IPS DF 6.9 (cell line): Measurements from ENCODE around the gene RCOR2.
"Not testable (repeated sequence)": the region's sequence is repeated elsewhere in the genome, so short reads cannot be mapped to it uniquely, and the experiment has no call there.

Experiments
- DNase-seq: peaks from one replicate; pipeline ENCODE4 v3.0.0-alpha.2; 2013; ENCODE audit warnings: low read depth, low spot score
- H3K27ac ChIP-seq: one replicate; pipeline ENCODE4 v1.5.1; 2013; ENCODE audit warnings: low read length, control low read depth
- H3K27me3 ChIP-seq: 2 replicates; pipeline ENCODE4 v1.6.1; 2013; ENCODE audit warnings: mild to moderate bottlenecking, low read length; ENCODE audit not compliant: control insufficient read depth, insufficient read depth
- H3K36me3 ChIP-seq: 2 replicates; pipeline ENCODE4 v1.6.1; 2013; ENCODE audit warnings: low read length; ENCODE audit not compliant: control insufficient read depth, insufficient read depth
- H3K4me1 ChIP-seq: 2 replicates; pipeline ENCODE4 v1.6.1; 2013; ENCODE audit warnings: low read length; ENCODE audit not compliant: control insufficient read depth, insufficient read depth
- H3K4me3 ChIP-seq: 2 replicates; pipeline ENCODE4 v1.5.1; 2013; ENCODE audit warnings: mild to moderate bottlenecking, low read length
- H3K9me3 ChIP-seq: 2 replicates; pipeline ENCODE4 v1.6.1; 2013; ENCODE audit warnings: low read length, inconsistent platforms; ENCODE audit not compliant: control insufficient read depth, insufficient read depth
- WGBS: extraction: QIAGEN DNeasy Blood & Tissue Kit; methylation state at CpG from one replicate; pipeline ENCODE4 v1.1.7; 2013; ENCODE audit warnings: mixed read lengths, missing lambda C conversion rate; ENCODE audit not compliant: insufficient read length, insufficient coverage; 5-methylcytosine and 5-hydroxymethylcytosine counted together

RCOR2 gene

GRCh38 chr11:63916837-63917691 is at the start of gene RCOR2:
Gene RCOR2 (minus strand): TSS chr11:63917164. CDS start chr11:63916456, 708 bp downstream.
- WGBS, result no CpG with 5 or more reads among the region's 85 CpGs
- peaks cover 11% of the 10 kb centered on the region for H3K4me1 ChIP-seq
- peak within 1 kb of the TSS; percentile 2 for H3K27ac ChIP-seq
- no peaks in the 10 kb centered on the region for H3K27me3 ChIP-seq
- H3K9me3 ChIP-seq, result no peaks in the 10 kb centered on the region
- peaks cover 8% of the 10 kb centered on the region for H3K36me3 ChIP-seq
- no peak for DNase-seq
- H3K4me3 ChIP-seq, result peak within 1 kb of the TSS; percentile 65

- H3K9me3 ChIP-seq, result no peaks in the 10 kb centered on the region
- DNase-seq, result no peak
- H3K27me3 ChIP-seq, result no peaks in the 10 kb centered on the region; the same call in none of the 2 replicates
- H3K4me1 ChIP-seq, result peaks cover 1% of the 10 kb centered on the region; the same call in 1 of the 2 replicates
- no CpG with 5 or more reads among the region's 1 CpG for WGBS
- H3K27ac ChIP-seq, result no peak overlapping the region
- H3K4me3 ChIP-seq, result no peak overlapping the region
- no peaks in the 10 kb centered on the region for H3K36me3 ChIP-seq
Measured at GRCh38 chr11:63966444-63966843, 49.5 kb upstream of the RCOR2 start.

- not testable (repeated sequence) for H3K27me3 ChIP-seq, DNase-seq, H3K4me3 ChIP-seq, H3K9me3 ChIP-seq, H3K36me3 ChIP-seq, H3K4me1 ChIP-seq, H3K27ac ChIP-seq
- WGBS, result no CpG with 5 or more reads among the region's 4 CpGs
Measured at GRCh38 chr11:63963895-63964294, 46.9 kb upstream of the RCOR2 start.

- H3K4me3 ChIP-seq, result no peak overlapping the region
- peaks cover 1% of the 10 kb centered on the region; the same call in 1 of the 2 replicates for H3K4me1 ChIP-seq
- WGBS, result no CpG with 5 or more reads among the region's 19 CpGs
- DNase-seq, result no peak
- no peaks in the 10 kb centered on the region for H3K36me3 ChIP-seq
- no peak overlapping the region for H3K27ac ChIP-seq
- H3K9me3 ChIP-seq, result no peaks in the 10 kb centered on the region
- H3K27me3 ChIP-seq, result no peaks in the 10 kb centered on the region; the same call in none of the 2 replicates
Measured at GRCh38 chr11:63961608-63962412, 44.8 kb upstream of the RCOR2 start.

- H3K27ac ChIP-seq, result no peak overlapping the region
- no peak overlapping the region for H3K4me3 ChIP-seq
- WGBS, result no CpG with 5 or more reads among the region's 5 CpGs
- no peak for DNase-seq
- no peaks in the 10 kb centered on the region for H3K9me3 ChIP-seq
- H3K4me1 ChIP-seq, result peaks cover 1% of the 10 kb centered on the region; the same call in 1 of the 2 replicates
- H3K36me3 ChIP-seq, result peaks cover 30% of the 10 kb centered on the region
- no peaks in the 10 kb centered on the region for H3K27me3 ChIP-seq
Measured at GRCh38 chr11:63958008-63958407, 41.0 kb upstream of the RCOR2 start.

GRCh38 chr11:63952570-63952969 is 35.6 kb upstream of the RCOR2 start:
- H3K9me3 ChIP-seq, result no peaks in the 10 kb centered on the region
- H3K27ac ChIP-seq, result no peak overlapping the region
- no CpG with 5 or more reads among the region's 4 CpGs for WGBS
- H3K36me3 ChIP-seq, result peaks cover 38% of the 10 kb centered on the region
- H3K4me1 ChIP-seq, result no peaks in the 10 kb centered on the region
- no peak for DNase-seq
- H3K27me3 ChIP-seq, result no peaks in the 10 kb centered on the region
- no peak overlapping the region for H3K4me3 ChIP-seq

- no peaks in the 10 kb centered on the region for H3K27me3 ChIP-seq
- WGBS, result no CpG with 5 or more reads among the region's 20 CpGs
- H3K4me3 ChIP-seq, result no peak overlapping the region
- no peak overlapping the region for H3K27ac ChIP-seq
- no peaks in the 10 kb centered on the region for H3K4me1 ChIP-seq
- H3K9me3 ChIP-seq, result no peaks in the 10 kb centered on the region
- no peak for DNase-seq
- H3K36me3 ChIP-seq, result peaks cover 38% of the 10 kb centered on the region
Measured at GRCh38 chr11:63951779-63952536, 35.0 kb upstream of the RCOR2 start.

- DNase-seq, result no peak
- no peaks in the 10 kb centered on the region; the same call in 1 of the 2 replicates for H3K36me3 ChIP-seq
- H3K27me3 ChIP-seq, result no peaks in the 10 kb centered on the region
- H3K9me3 ChIP-seq, result no peaks in the 10 kb centered on the region
- no CpG with 5 or more reads among the region's 14 CpGs for WGBS
- H3K27ac ChIP-seq, result no peak overlapping the region
- H3K4me1 ChIP-seq, result no peaks in the 10 kb centered on the region
- no peak overlapping the region for H3K4me3 ChIP-seq
Measured at GRCh38 chr11:63945477-63946163, 28.7 kb upstream of the RCOR2 start.

- no peak overlapping the region for H3K4me3 ChIP-seq
- no peaks in the 10 kb centered on the region for H3K4me1 ChIP-seq
- H3K9me3 ChIP-seq, result no peaks in the 10 kb centered on the region
- WGBS, result no CpG with 5 or more reads among the region's 8 CpGs
- no peak for DNase-seq
- H3K27me3 ChIP-seq, result no peaks in the 10 kb centered on the region
- H3K27ac ChIP-seq, result no peak overlapping the region
- no peaks in the 10 kb centered on the region; the same call in 1 of the 2 replicates for H3K36me3 ChIP-seq
Measured at GRCh38 chr11:63944987-63945386, 28.0 kb upstream of the RCOR2 start.
